WERI-Rb-1 (cell line): ENCODE results near the gene GAK.

ENCODE experiments used
- DNase-seq: peaks from one replicate; pipeline ENCODE4 v3.0.0-alpha.2; 2020
- H3K27ac ChIP-seq: fragments of 250-450 bp; sonication (Bioruptor Pico); 2 replicates; pipeline ENCODE4 v1.5.1; 2020; ENCODE audit warnings: mild to moderate bottlenecking, moderate library complexity
- H3K27me3 ChIP-seq: fragments of 250-450 bp; sonication (Bioruptor Pico); 2 replicates; pipeline ENCODE4 v1.5.1; 2021; ENCODE audit warnings: mild to moderate bottlenecking, low read depth, moderate library complexity; ENCODE audit not compliant: insufficient read depth, severe bottlenecking
- H3K36me3 ChIP-seq: fragments of 250-450 bp; sonication (Bioruptor Pico); 2 replicates; pipeline ENCODE4 v1.5.1; 2020; ENCODE audit warnings: mild to moderate bottlenecking, moderate library complexity
- H3K4me3 ChIP-seq: 2 replicates; pipeline ENCODE4 v1.5.1; 2011; ENCODE audit warnings: low read depth, mild to moderate bottlenecking, control low read depth, low read length
- H3K9me3 ChIP-seq: fragments of 250-450 bp; sonication (Bioruptor Pico); 2 replicates; pipeline ENCODE4 v1.5.1; 2021; ENCODE audit warnings: mild to moderate bottlenecking, moderate library complexity; ENCODE audit not compliant: severe bottlenecking
- CTCF ChIP-seq: IDR thresholded peaks from 2 replicates; pipeline ENCODE4 v1.5.1; 2011; ENCODE audit warnings: low read depth, mild to moderate bottlenecking, control low read depth, inconsistent platforms, low read length

Gene GAK

GRCh38 chr4:858041-858481, 74.1 kb downstream of the GAK start:
- Histone ChIP-seq H3K27ac (no peak overlapping the region), H3K36me3 (peaks cover 75% of the 10 kb centered on the region), H3K9me3 (peaks cover 9% of the 10 kb centered on the region), H3K4me3 (no peak overlapping the region), H3K27me3 (no peaks in the 10 kb centered on the region)
- TF ChIP-seq CTCF = no peak
- DNase-seq = no peak

- H3K27me3 ChIP-seq = no peaks in the 10 kb centered on the region
- TF ChIP-seq CTCF = no peak
- no peak overlapping the region for H3K4me3 ChIP-seq
- DNase-seq = no peak
- no peak overlapping the region for H3K27ac ChIP-seq
- peaks cover 73% of the 10 kb centered on the region for H3K36me3 ChIP-seq
- H3K9me3 ChIP-seq = peaks cover 3% of the 10 kb centered on the region
Measured at GRCh38 chr4:857461-857860, 74.7 kb downstream of the GAK start.

GRCh38 chr4:856225-856901, 75.8 kb downstream of the GAK start:
- peaks cover 72% of the 10 kb centered on the region for H3K36me3 ChIP-seq
- no peak overlapping the region for H3K4me3 ChIP-seq
- TF ChIP-seq CTCF = no peak
- no peak overlapping the region; the same call in 1 of the 2 replicates for H3K27ac ChIP-seq
- H3K9me3 ChIP-seq = peaks cover 3% of the 10 kb centered on the region
- no peak for DNase-seq
- H3K27me3 ChIP-seq = no peaks in the 10 kb centered on the region

- Histone ChIP-seq H3K9me3 (peaks cover 3% of the 10 kb centered on the region), H3K27me3 (no peaks in the 10 kb centered on the region), H3K27ac (peak overlapping the region; percentile 71), H3K36me3 (peaks cover 72% of the 10 kb centered on the region), H3K4me3 (no peak overlapping the region)
- no peak for DNase-seq
- TF ChIP-seq CTCF = no peak
Measured at GRCh38 chr4:855880-856224, 76.3 kb downstream of the GAK start.

- DNase-seq = no peak
- Histone ChIP-seq H3K27ac (peak overlapping the region; percentile 71), H3K27me3 (no peaks in the 10 kb centered on the region), H3K4me3 (no peak overlapping the region), H3K36me3 (peaks cover 71% of the 10 kb centered on the region), H3K9me3 (peaks cover 3% of the 10 kb centered on the region)
- no peak for TF ChIP-seq CTCF
Measured at GRCh38 chr4:854356-854755, 77.8 kb downstream of the GAK start.

- TF ChIP-seq CTCF = no peak
- H3K4me3 ChIP-seq = no peak overlapping the region
- peak overlapping the region; percentile 34; the same call in 1 of the 2 replicates for H3K27ac ChIP-seq
- no peak for DNase-seq
- H3K9me3 ChIP-seq = peaks cover 3% of the 10 kb centered on the region
- H3K36me3 ChIP-seq = peaks cover 62% of the 10 kb centered on the region
- no peaks in the 10 kb centered on the region for H3K27me3 ChIP-seq
Measured at GRCh38 chr4:853416-853781, 78.7 kb downstream of the GAK start.
